CD4-positive, alpha-beta T cell (primary cell): ENCODE data around the gene ASRGL1. TPM values are rescaled to one million over a fixed set of nuclear protein-coding genes. Genes with fewer than 3 reads are reported as not detected.
"Not testable (repeated sequence)": the region's sequence is repeated elsewhere in the genome, so short reads cannot be mapped to it uniquely, and the experiment has no call there.

ENCODE experiments used
- ATAC-seq: fragments of 200-7000 bp; cut with Tn5 transposase; one replicate; pipeline ENCODE4 v1.10.0; 2022; ENCODE audit warnings: mild to moderate bottlenecking; ENCODE audit not compliant: poor library complexity
- CTCF ChIA-PET: fragments of 350-600 bp; sonication (Branson Sonifier 250); formaldehyde crosslinking; loops from one replicate; lab custom pipeline; 2021; ENCODE audit warnings: antibody characterized with exemption, inconsistent platforms; lab: Charles Lee
- POLR2A ChIA-PET: fragments of 350-600 bp; sonication (Branson Sonifier 250); formaldehyde crosslinking; loops from one replicate; lab custom pipeline; 2021; ENCODE audit warnings: antibody characterized with exemption, inconsistent platforms; lab: Charles Lee
- DNase-seq, 14 experiments: peaks; one replicate each; pipeline ENCODE4 v3.0.0-alpha.2; 2013 to 2020; ENCODE audit warnings: mixed read lengths in 2 of 14
- H3K27ac ChIP-seq, 2 donors: one replicate each; pipeline versions ENCODE4 v1.5.1 to v1.7.0; 2013; ENCODE audit warnings: low read length in 2 of 2, low read depth in 1 of 2, mild to moderate bottlenecking in 1 of 2
- H3K27me3 ChIP-seq, 2 experiments: 1 replicate in 1 of 2; 2 replicates in 1 of 2; pipeline versions ENCODE4 v1.6.1 to v1.7.0; 2013; ENCODE audit warnings: low read length in 2 of 2, control low read depth in 1 of 2, mild to moderate bottlenecking in 1 of 2, moderate library complexity in 1 of 2; ENCODE audit not compliant: insufficient read depth in 2 of 2, control insufficient read depth in 1 of 2
- H3K36me3 ChIP-seq: one replicate; pipeline ENCODE4 v1.6.1; 2013; ENCODE audit warnings: low read length, control low read depth; ENCODE audit not compliant: insufficient read depth
- H3K4me1 ChIP-seq: one replicate; pipeline ENCODE4 v1.6.1; 2013; ENCODE audit warnings: low read length, control low read depth; ENCODE audit not compliant: insufficient read depth
- H3K4me3 ChIP-seq: one replicate; pipeline ENCODE4 v1.5.1; 2013; ENCODE audit warnings: mild to moderate bottlenecking, low read length, moderate library complexity
- H3K9me3 ChIP-seq, 2 experiments: 1 replicate in 1 of 2; 2 replicates in 1 of 2; pipeline versions ENCODE4 v1.6.1 to v1.7.0; 2013; ENCODE audit warnings: low read length in 2 of 2, mild to moderate bottlenecking in 2 of 2, control low read depth in 1 of 2, moderate library complexity in 1 of 2; ENCODE audit not compliant: control insufficient read depth in 1 of 2, insufficient read depth in 1 of 2
- H3K27ac Mint-ChIP-seq: one replicate; pipeline ENCODE4 v1.8.0; 2020; ENCODE audit warnings: mixed read lengths
- H3K27me3 Mint-ChIP-seq: one replicate; pipeline ENCODE4 v1.8.0; 2021; ENCODE audit warnings: mixed read lengths
- H3K36me3 Mint-ChIP-seq: one replicate; pipeline ENCODE4 v1.8.0; 2021; ENCODE audit warnings: low read depth, mixed read lengths
- H3K4me1 Mint-ChIP-seq: one replicate; pipeline ENCODE4 v1.8.0; 2021; ENCODE audit warnings: low read depth, mixed read lengths
- H3K4me3 Mint-ChIP-seq: one replicate; pipeline ENCODE4 v1.8.0; 2020; ENCODE audit warnings: mild to moderate bottlenecking, mixed read lengths
- H3K9me3 Mint-ChIP-seq: one replicate; pipeline ENCODE4 v1.8.0; 2020; ENCODE audit warnings: mixed read lengths
- CTCF ChIP-seq: fragments of 200-600 bp; IDR thresholded peaks from one replicate; pipeline ENCODE4 v1.8.0; 2022; ENCODE audit warnings: antibody characterized with exemption, mild to moderate bottlenecking
- intact Hi-C, 2 experiments: fragments of 100-400 bp; cut with DNase I in 1 of 2; cut with micrococcal nuclease in 1 of 2; formaldehyde crosslinking; loops; one replicate each; pipeline versions ENCODE4 v1.15.1 to v1.9.0; 2023 to 2025; cut with DNase I, micrococcal nuclease
- total RNA-seq, 174 experiments: library from RNA in 2 of 174; stranded (reverse) in 2 of 174; gene quantifications; one replicate each; pipeline ENCODE4 v1.2.3 and lab custom pipeline; 2021 to 2026

ASRGL1 gene
- total RNA-seq, 2 experiments from 2014 or later, result 0.74 to 0.81 TPM

GRCh38 chr11:62327541-62327940, 9.7 kb upstream of the ASRGL1 start:
- H3K4me1 Mint-ChIP-seq, DNase-seq, H3K27ac ChIP-seq, H3K27me3 ChIP-seq, H3K4me1 ChIP-seq, H3K4me3 Mint-ChIP-seq, H3K27ac Mint-ChIP-seq, intact Hi-C loops, CTCF ChIA-PET, H3K9me3 Mint-ChIP-seq, H3K4me3 ChIP-seq, POLR2A ChIA-PET, ATAC-seq, H3K36me3 ChIP-seq, H3K9me3 ChIP-seq, H3K36me3 Mint-ChIP-seq: not testable (repeated sequence)
- peaks cover 43% of the 10 kb centered on the region for H3K27me3 Mint-ChIP-seq

GRCh38 chr11:62331264-62331663, 6.0 kb upstream of the ASRGL1 start:
- H3K27me3 ChIP-seq, H3K9me3 ChIP-seq, H3K4me1 ChIP-seq, CTCF ChIA-PET, intact Hi-C loops, H3K4me3 Mint-ChIP-seq, H3K4me3 ChIP-seq, ATAC-seq, POLR2A ChIA-PET, H3K9me3 Mint-ChIP-seq, H3K27ac ChIP-seq, H3K27ac Mint-ChIP-seq, H3K4me1 Mint-ChIP-seq, H3K36me3 ChIP-seq, DNase-seq, H3K36me3 Mint-ChIP-seq: not testable (repeated sequence)
- H3K27me3 Mint-ChIP-seq, result peaks cover 47% of the 10 kb centered on the region

GRCh38 chr11:62333768-62334167, 3.5 kb upstream of the ASRGL1 start:
- Histone ChIP-seq H3K4me1 (peaks cover 12% of the 10 kb centered on the region), H3K9me3 (no peaks in the 10 kb centered on the region), H3K27ac (no peak overlapping the region), H3K27me3 (peaks cover 4 to 7% of the 10 kb centered on the region in 2 experiments), H3K36me3 (no peaks in the 10 kb centered on the region), H3K4me3 (no peak overlapping the region)
- Mint-ChIP-seq H3K27ac (no peak overlapping the region), H3K4me1 (peaks cover 15% of the 10 kb centered on the region), H3K36me3 (no peaks in the 10 kb centered on the region), H3K4me3 (no peak overlapping the region), H3K9me3 (no peaks in the 10 kb centered on the region), H3K27me3 (peaks cover 57% of the 10 kb centered on the region)
- TF ChIP-seq CTCF, result no peak
- intact Hi-C loops, result no loop called here
- ATAC-seq (no peak), DNase-seq (no peak)
- ChIA-PET POLR2A (no interaction called here), CTCF (no interaction called here)

GRCh38 chr11:62336949-62337302, 322 bp upstream of the ASRGL1 start:
- peak overlapping the region; percentile 68 for H3K4me3 ChIP-seq
- CTCF ChIA-PET, DNase-seq, intact Hi-C loops, H3K36me3 Mint-ChIP-seq, H3K27me3 ChIP-seq, H3K9me3 Mint-ChIP-seq, ATAC-seq, H3K27ac Mint-ChIP-seq, H3K27ac ChIP-seq, H3K36me3 ChIP-seq, H3K9me3 ChIP-seq: not testable (repeated sequence)
- H3K4me1 ChIP-seq, result peaks cover 12% of the 10 kb centered on the region
- H3K4me1 Mint-ChIP-seq, result peaks cover 15% of the 10 kb centered on the region
- POLR2A ChIA-PET, result interaction anchor here (0.8 to 1.6 kb wide), 3 partner anchors 23 to 254 kb away, joined by 3 to 4 read pairs (median 3); partner anchors contain the start of gene TUT1
- peaks cover 45% of the 10 kb centered on the region for H3K27me3 Mint-ChIP-seq
- peak overlapping the region; percentile 87 for H3K4me3 Mint-ChIP-seq
